Measurements from ENCODE around the gene NEURL3. TPM values are rescaled to one million over a fixed set of nuclear protein-coding genes. Genes with fewer than 3 reads are reported as not detected.

NEURL3 gene
- total and polyA plus RNA-seq, 2 of the 8 experiments (the other 6 are each of a cell fraction or from before 2014, with no cell fraction given), result not detected

- Histone ChIP-seq H2BK20ac (ENCODE audit: low read length) (peak overlapping the region; percentile 61; the same call in 1 of the 2 replicates), H3K79me2 (ENCODE audit: control insufficient read depth in 1 of 2, insufficient read depth in 2 of 2, low read length in 2 of 2) (no peaks in the 10 kb centered on the region), H2AFZ (ENCODE audit: low read length) (peak overlapping the region; percentile 54; the same call in 1 of the 2 replicates), H3K9me3 (ENCODE audit: insufficient read depth in 2 of 2, low read depth in 1 of 2, low read length in 1 of 2) (no peaks in the 10 kb centered on the region), H2BK5ac (ENCODE audit: low read depth, low read length) (peak overlapping the region; percentile 68; the same call in 1 of the 2 replicates), H3K18ac (ENCODE audit: extremely low read depth, low read length) (peak overlapping the region; percentile 48; the same call in 1 of the 2 replicates), H3K56ac (replicated peaks; ENCODE audit: insufficient read length, low read depth, low read length) (no peak overlapping the region), H3K9ac (replicated peaks in 1 of 4; ENCODE audit: extremely low read depth in 1 of 4, low read depth in 3 of 4, low read length in 3 of 4) (no peak overlapping the region), H2BK12ac (ENCODE audit: low read depth, low read length) (peak overlapping the region; percentile 98; the same call in 1 of the 2 replicates), H4K91ac (replicated peaks; ENCODE audit: insufficient read length, low read length) (no peak overlapping the region), H3K79me1 (ENCODE audit: low read depth, low read length) (no peaks in the 10 kb centered on the region), H3K27ac (ENCODE audit: low read depth, low read length) (no peak overlapping the region), H4K5ac (ENCODE audit: insufficient read length, low read depth, low read length) (no peak overlapping the region), H3K23me2 (ENCODE audit: low read depth, low read length) (no peaks in the 10 kb centered on the region), H3K4me3 (ENCODE audit: extremely low read depth in 1 of 4, insufficient read depth in 2 of 4, low read depth in 3 of 4, low read length in 4 of 4) (no peak overlapping the region), H3K36me3 (ENCODE audit: control insufficient read depth in 2 of 4, insufficient read depth in 4 of 4, low read length in 3 of 4) (no peaks in the 10 kb centered on the region), H3K23ac (ENCODE audit: insufficient read length) (no peak overlapping the region), H3K4me1 (replicated peaks in 1 of 4; ENCODE audit: control insufficient read depth in 3 of 4, insufficient read depth in 4 of 4, low read length in 3 of 4) (peaks cover 0 to 9% (median 4%) of the 10 kb centered on the region in 4 experiments; a peak in 4 of 7 replicates), H3K27me3 (replicated peaks in 1 of 4; ENCODE audit: control insufficient read depth in 3 of 4, extremely low read depth in 1 of 4, insufficient read depth in 3 of 4, low read length in 3 of 4) (no peaks in the 10 kb centered on the region; a peak in 1 of 7 replicates), H3K14ac (ENCODE audit: insufficient read length) (no peak overlapping the region), H3K4ac (replicated peaks; ENCODE audit: insufficient read length, low read depth, low read length) (no peak overlapping the region), H2BK120ac (replicated peaks; ENCODE audit: low read depth, low read length) (no peak overlapping the region), H4K8ac (ENCODE audit: extremely low read depth, insufficient read depth, low read length) (peak overlapping the region; percentile 75; the same call in 1 of the 2 replicates), H4K20me1 (replicated peaks in 1 of 2; ENCODE audit: control insufficient read depth in 1 of 2, insufficient read depth in 2 of 2, low read length in 2 of 2) (peaks cover 0 to 1% of the 10 kb centered on the region in 2 experiments), H3K4me2 (ENCODE audit: insufficient read depth in 1 of 2, low read depth in 2 of 2, low read length in 2 of 2) (peak overlapping the region in 1 of 2 experiments; percentile 37; a peak in 1 of 4 replicates), H2AK5ac (ENCODE audit: low read depth, low read length) (no peak overlapping the region), H2BK15ac (ENCODE audit: low read length) (peak overlapping the region; percentile 92; the same call in 1 of the 2 replicates)
- no peak for FAIRE-seq
- peak in 1 of 2 experiments; percentile 90 for DNase-seq (ENCODE audit: low read depth in 1 of 2, low spot score in 2 of 2)
- ChIA-PET POLR2A (ENCODE audit: partially characterized antibody) (interaction anchor here (0.6 to 1.5 kb wide), 3 partner anchors 10 to 101 kb away, joined by 3 read pairs; no protein-coding TSS in a partner anchor), CTCF (ENCODE audit: partially characterized antibody) (interaction anchor here (0.8 to 13.1 kb wide), 35 partner anchors 10 to 267 kb away, joined by 3 to 361 read pairs (median 4); partner anchors contain the start of genes ARID5A, KANSL3 and NEURL3)
- 46% methylated on average over 33 of the region's 35 CpGs; no CpG with 5 or more reads in 1 of the 2 experiments for WGBS, 2 experiments (ENCODE audit: extremely low coverage in 1 of 2, insufficient coverage in 1 of 2, insufficient read length in 1 of 2, insufficient replicate concordance in 2 of 2, low coverage in 1 of 2, low lambda C conversion rate in 2 of 2, missing lambda C conversion rate in 1 of 2)
- TF ChIP-seq GABPA (IDR thresholded peaks at IDR 0.05; ENCODE audit: borderline replicate concordance, insufficient read depth, low read length) (peak; percentile 53; the same call in 1 of the 2 replicates), TEAD4 (IDR thresholded peaks at IDR 0.05; ENCODE audit: low read depth, low read length) (peak; percentile 46; the same call in 1 of the 2 replicates), CREB1 (IDR thresholded peaks at IDR 0.05) (peak; percentile 36; the same call in 1 of the 2 replicates), RAD21 (IDR thresholded peaks at IDR 0.05 in 1 of 2, conservative IDR thresholded peaks at IDR 0.05 in 1 of 2; ENCODE audit: low read depth in 2 of 2, low read length in 2 of 2) (peak; percentile 76 to 84), CTCF (IDR thresholded peaks at IDR 0.05; ENCODE audit: control extremely low read depth in 1 of 3, insufficient read depth in 1 of 3, low read depth in 1 of 3, low read length in 3 of 3) (peak in 2 of 3 experiments; percentile 84 to 95; a peak in 3 of 4 replicates), CHD1 (IDR thresholded peaks at IDR 0.05; ENCODE audit: low read depth, low read length) (no peak)
- TF ChIP-seq, protein P1, sequence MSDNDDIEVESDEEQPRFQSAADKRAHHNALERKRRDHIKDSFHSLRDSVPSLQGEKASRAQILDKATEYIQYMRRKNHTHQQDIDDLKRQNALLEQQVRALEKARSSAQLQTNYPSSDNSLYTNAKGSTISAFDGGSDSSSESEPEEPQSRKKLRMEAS (IDR thresholded peaks at IDR 0.05), result peak; percentile 69
These were observed 49.4 kb upstream of the NEURL3 start for GRCh38 chr2:96554293-96555145.

Measured in H1 (cell line).